Endothelial cell of umbilical vein (primary cell): ENCODE results near the gene UGT8. TPM values are rescaled to one million over a fixed set of nuclear protein-coding genes. Genes with fewer than 3 reads are reported as not detected.

Source experiments
- BruUV-seq: library from RNA; stranded (reverse); fragments of 400-500 nt; replicated peaks from 2 replicates; lab custom pipeline; 2021; lab: Mats Ljungman, UMichigan
- CTCF ChIA-PET: fragments of 300-600, 350-600 bp; sonication (Branson Sonifier 250); formaldehyde crosslinking; loops from one replicate; lab custom pipeline; 2021; ENCODE audit warnings: antibody characterized with exemption, inconsistent platforms; lab: Charles Lee
- POLR2A ChIA-PET: fragments of 300-600, 350-600 bp; sonication (Branson Sonifier 250); formaldehyde crosslinking; loops from one replicate; lab custom pipeline; 2021; ENCODE audit warnings: antibody characterized with exemption, inconsistent platforms; lab: Charles Lee
- DNase-seq: peaks from one replicate; pipeline ENCODE4 v3.0.0-alpha.2; 2011; ENCODE audit warnings: low read depth, low spot score
- FAIRE-seq: peaks from 2 replicates; lab custom pipeline; 2011; peaks lifted over from hg19 to GRCh38; lab: Jason Lieb, UNC
- H2AFZ ChIP-seq: 2 replicates; pipeline ENCODE4 v1.6.0; 2012; ENCODE audit warnings: low read depth, low read length, control low read depth, inconsistent platforms
- H3K27ac ChIP-seq: 2 replicates; pipeline ENCODE4 v1.5.1; 2011; ENCODE audit warnings: low read depth, mild to moderate bottlenecking, control low read depth, low read length, moderate library complexity; ENCODE audit not compliant: insufficient read depth
- H3K27me3 ChIP-seq, 2 experiments: 2 replicates each; pipeline versions ENCODE4 v1.6.0 to v1.6.1; 2011; ENCODE audit warnings: low read length in 2 of 2, mixed read lengths in 1 of 2; ENCODE audit not compliant: control insufficient read depth in 2 of 2, insufficient read depth in 2 of 2
- H3K36me3 ChIP-seq, 2 experiments: 2 replicates in 1 of 2; 3 replicates in 1 of 2; pipeline ENCODE4 v1.5.1; 2011; ENCODE audit warnings: low read length in 2 of 2, mild to moderate bottlenecking in 1 of 2, moderate library complexity in 1 of 2; ENCODE audit not compliant: control insufficient read depth in 2 of 2, insufficient read depth in 2 of 2; ENCODE audit errors: extremely low read depth in 1 of 2
- H3K4me1 ChIP-seq: 3 replicates; pipeline ENCODE4 v1.5.1; 2011; ENCODE audit warnings: mild to moderate bottlenecking, low read length; ENCODE audit not compliant: control insufficient read depth, insufficient read depth; ENCODE audit errors: extremely low read depth
- H3K4me2 ChIP-seq: 2 replicates; pipeline ENCODE4 v1.6.1; 2011; ENCODE audit warnings: low read length, control low read depth, mixed read lengths; ENCODE audit not compliant: insufficient read depth
- H3K4me3 ChIP-seq, 3 experiments: fragments of 200-600 bp in 1 of 3; sonication (generic), shearing (Covaris generic) in 1 of 3; replicated peaks in 1 of 3; 2 replicates each; pipeline ENCODE4 v1.5.1; 2011 to 2016; ENCODE audit warnings: control low read depth in 3 of 3, low read length in 3 of 3, mild to moderate bottlenecking in 2 of 3, inconsistent platforms in 1 of 3, low read depth in 1 of 3, moderate library complexity in 1 of 3; ENCODE audit not compliant: insufficient read depth in 1 of 3
- H3K79me2 ChIP-seq: 2 replicates; pipeline ENCODE4 v1.6.0; 2012; ENCODE audit warnings: low read length, inconsistent platforms; ENCODE audit not compliant: control insufficient read depth, insufficient read depth
- H3K9ac ChIP-seq: replicated peaks from 2 replicates; pipeline ENCODE3; 2011; ENCODE audit warnings: low read length, control low read depth; ENCODE audit not compliant: insufficient read depth; ENCODE audit errors: extremely low read depth
- H3K9me1 ChIP-seq: replicated peaks from 3 replicates; pipeline ENCODE4 v1.6.0; 2011; ENCODE audit warnings: mild to moderate bottlenecking, low read length; ENCODE audit not compliant: control insufficient read depth, insufficient read depth; ENCODE audit errors: extremely low read depth
- H3K9me3 ChIP-seq: replicated peaks from 2 replicates; pipeline ENCODE4 v1.5.1; 2012; ENCODE audit warnings: low read length, inconsistent platforms; ENCODE audit not compliant: control insufficient read depth, insufficient read depth
- H4K20me1 ChIP-seq: replicated peaks from 2 replicates; pipeline ENCODE3; 2011; ENCODE audit warnings: mild to moderate bottlenecking, low read length; ENCODE audit not compliant: control insufficient read depth, insufficient read depth; ENCODE audit errors: extremely low read depth
- CTCF ChIP-seq, 2 donors: IDR thresholded peaks; 1 replicate in 1 of 2; 2 replicates in 1 of 2; pipeline ENCODE4 v1.5.1; 2011; ENCODE audit warnings: low read length in 2 of 2, mild to moderate bottlenecking in 2 of 2, moderate library complexity in 2 of 2, control low read depth in 1 of 2, inconsistent platforms in 1 of 2, low read depth in 1 of 2; ENCODE audit not compliant: insufficient read depth in 1 of 2; ENCODE audit errors: extremely low read depth in 1 of 2
- EZH2 ChIP-seq: IDR thresholded peaks from 2 replicates; pipeline ENCODE4 v1.6.1; 2012; ENCODE audit warnings: borderline replicate concordance, low read depth, mild to moderate bottlenecking, moderate library complexity, low read length, inconsistent platforms; ENCODE audit not compliant: severe bottlenecking
- FOS ChIP-seq: IDR thresholded peaks from 2 replicates; pipeline ENCODE4 v1.6.1; 2011; ENCODE audit warnings: mild to moderate bottlenecking, low read length, moderate library complexity, borderline replicate concordance; ENCODE audit not compliant: insufficient read depth
- GATA2 ChIP-seq: IDR thresholded peaks from 2 replicates; pipeline ENCODE4 v1.7.0; 2011; ENCODE audit warnings: low read depth, mild to moderate bottlenecking, moderate library complexity, mixed read lengths, low read length; ENCODE audit not compliant: insufficient read length, insufficient read depth
- JUN ChIP-seq: IDR thresholded peaks from 2 replicates; pipeline ENCODE4 v1.6.1; 2011; ENCODE audit warnings: borderline replicate concordance, low read depth; ENCODE audit not compliant: insufficient read length, insufficient read depth
- MYC ChIP-seq: IDR thresholded peaks from one replicate; pipeline ENCODE4 v1.6.1; 2011; ENCODE audit warnings: mild to moderate bottlenecking, low read depth, low read length
- POLR2A ChIP-seq: IDR thresholded peaks from 2 replicates; pipeline ENCODE4 v1.6.1; 2012; ENCODE audit warnings: low read depth, mild to moderate bottlenecking, control low read depth, low read length
- POLR2AphosphoS5 ChIP-seq: IDR thresholded peaks from 2 replicates; pipeline ENCODE4 v1.6.1; 2012; ENCODE audit warnings: low read depth, mild to moderate bottlenecking, control low read depth, low read length, moderate library complexity; ENCODE audit not compliant: insufficient read depth
- dilution Hi-C: fragments of 300-500 bp; cut with MboI; formaldehyde crosslinking; loops from one replicate; pipeline ENCODE4 v1.15.0; 2019; ENCODE audit warnings: low sequenced_read_pairs; ENCODE audit not compliant: extremely low pct_ligation_motif_present
- intact Hi-C: fragments of 100-400 bp; cut with micrococcal nuclease; formaldehyde crosslinking; loops from one replicate; pipeline ENCODE4 v1.10.0; 2022
- polyA plus RNA-seq, 4 experiments: library from polyadenylated mRNA; depleted of rRNA in 3 of 4; stranded (reverse) in 3 of 4; unstranded in 1 of 4; fragments of >200 nt; gene quantifications; 2 replicates each; pipeline versions ENCODE4 v1.2.1 to v1.2.3, GENCODE V29; 2011 to 2012; ENCODE audit warnings: missing spikeins in 1 of 4
- total RNA-seq: library from RNA; stranded (reverse); gene quantifications from 2 replicates; pipeline ENCODE4 v1.2.3, GENCODE V29; 2021
- TF ChIP-seq, protein P1 (sequence below): IDR thresholded peaks from 2 replicates; pipeline ENCODE4 v1.6.1; 2011; ENCODE audit not compliant: insufficient read depth, insufficient read length

UGT8 gene
- total and polyA plus RNA-seq, 2 donors (not counting 3 experiments of a cell fraction or from before 2014, with no cell fraction given): 0.11 TPM; not detected in 1

DNA sequence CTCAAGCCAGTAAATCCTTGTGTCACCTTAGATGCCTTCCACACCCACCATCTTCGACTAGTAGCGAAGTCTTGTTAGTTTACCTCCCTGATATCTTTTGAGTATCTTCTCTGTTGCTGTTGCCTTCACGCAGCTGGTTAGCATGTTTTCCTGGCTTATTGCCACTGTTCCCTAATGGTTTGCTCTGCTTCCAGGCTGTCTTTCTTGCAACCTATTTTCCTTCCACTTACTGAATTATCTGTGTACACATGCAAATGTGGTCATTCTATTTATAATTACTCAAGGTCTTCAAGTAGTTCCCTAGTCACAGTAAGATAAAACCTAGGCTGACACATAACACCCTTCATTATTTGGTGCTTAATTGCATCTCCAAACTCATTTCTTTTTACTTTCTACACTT, 89.5 kb downstream of the UGT8 start:
- no peaks in the 10 kb centered on the region for H3K4me1 ChIP-seq
- peaks cover 3 to 4% of the 10 kb centered on the region in 2 experiments for H3K27me3 ChIP-seq
- H3K36me3 ChIP-seq: no peaks in the 10 kb centered on the region
- H3K4me3 ChIP-seq: no peak overlapping the region
- no peak overlapping the region for H3K9ac ChIP-seq
- H2AFZ ChIP-seq: no peak overlapping the region
- dilution Hi-C loops (no loop called here), intact Hi-C loops (no loop called here)
- DNase-seq: no peak
- no peaks in the 10 kb centered on the region for H4K20me1 ChIP-seq
- no peak overlapping the region for H3K27ac ChIP-seq
- no peaks in the 10 kb centered on the region for H3K9me3 ChIP-seq
- no peak overlapping the region for H3K4me2 ChIP-seq
- BruUV-seq: no TSS peak
- TF ChIP-seq GATA2: no peak
- no peak for FAIRE-seq
- no peaks in the 10 kb centered on the region for H3K9me1 ChIP-seq
- H3K79me2 ChIP-seq: no peaks in the 10 kb centered on the region
- ChIA-PET POLR2A (no interaction called here), CTCF (no interaction called here)

- Histone ChIP-seq H2AFZ (no peak overlapping the region), H4K20me1 (no peaks in the 10 kb centered on the region), H3K9me3 (no peaks in the 10 kb centered on the region), H3K9ac (no peak overlapping the region), H3K36me3 (no peaks in the 10 kb centered on the region), H3K4me1 (peaks cover 4% of the 10 kb centered on the region), H3K4me2 (no peak overlapping the region), H3K9me1 (no peaks in the 10 kb centered on the region), H3K27me3 (peaks cover 3 to 4% of the 10 kb centered on the region in 2 experiments), H3K27ac (no peak overlapping the region), H3K79me2 (no peaks in the 10 kb centered on the region), H3K4me3 (no peak overlapping the region)
- BruUV-seq: no TSS peak
- FAIRE-seq (no peak), DNase-seq (no peak)
- POLR2A ChIA-PET: no interaction called here
- TF ChIP-seq EZH2: no peak
- no peak for TF ChIP-seq JUN
- TF ChIP-seq, protein P1, sequence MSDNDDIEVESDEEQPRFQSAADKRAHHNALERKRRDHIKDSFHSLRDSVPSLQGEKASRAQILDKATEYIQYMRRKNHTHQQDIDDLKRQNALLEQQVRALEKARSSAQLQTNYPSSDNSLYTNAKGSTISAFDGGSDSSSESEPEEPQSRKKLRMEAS: no peak
- TF ChIP-seq MYC: no peak
- no peak for TF ChIP-seq GATA2
- TF ChIP-seq FOS: no peak
- TF ChIP-seq POLR2AphosphoS5: no peak
- no peak for TF ChIP-seq CTCF (IDR thresholded peaks at IDR 0.05; ENCODE audit: extremely low read depth in 1 of 2, insufficient read depth in 1 of 2, low read depth in 1 of 2, low read length in 2 of 2)
- no peak for TF ChIP-seq POLR2A
- intact Hi-C loops: loop anchor here (10.0 kb wide), 4 partner anchors 736 to 1336 kb away; no protein-coding TSS in a partner anchor
- dilution Hi-C loops: no loop called here
- CTCF ChIA-PET: no interaction called here
These were observed 92.0 kb downstream of the UGT8 start for GRCh38 chr4:114690571-114690970.
